Breast epithelium (tissue), 3 donors: ENCODE measurements around the gene MYH9.

Experiments
- CTCF ChIP-seq, 3 donors: fragments of 450-650 bp; IDR thresholded peaks; one replicate each; pipeline ENCODE4 v1.5.1; 2016 to 2017; ENCODE audit warnings: antibody characterized with exemption in 3 of 3, mild to moderate bottlenecking in 3 of 3, moderate library complexity in 3 of 3
- POLR2A ChIP-seq: fragments of 450-650 bp; IDR thresholded peaks from one replicate; pipeline ENCODE4 v1.6.1; 2016; ENCODE audit warnings: antibody characterized with exemption, mild to moderate bottlenecking, moderate library complexity
- POLR2AphosphoS5 ChIP-seq, 3 donors: sonication (generic); formaldehyde crosslinking; IDR thresholded peaks; one replicate each; pipeline ENCODE4 v1.6.1; 2017; ENCODE audit warnings: antibody characterized with exemption in 3 of 3

GRCh38 chr22:36375071-36375980 lies 12.4 kb downstream of the MYH9 start:
- TF ChIP-seq CTCF (IDR thresholded peaks at IDR 0.05) (no peak), POLR2AphosphoS5 (IDR thresholded peaks at IDR 0.05) (no peak), POLR2A (no peak)
